Measurements from ENCODE around the gene LRRC27. TPM values are rescaled to one million over a fixed set of nuclear protein-coding genes. Genes with fewer than 3 reads are reported as not detected.
A peak's percentile ranks its signal among the peaks of the same experiment; 100 is the strongest.

Gene LRRC27
- total RNA-seq, 1 donor from 2014 or later: 9.0 TPM

- DNase-seq (ENCODE audit: low spot score): no peak
These were observed 31.4 kb upstream of the LRRC27 start for GRCh38 chr10:132300582-132300981.

- DNase-seq (ENCODE audit: low spot score): no peak
These were observed 30.3 kb upstream of the LRRC27 start for GRCh38 chr10:132301371-132302330.

- DNase-seq (ENCODE audit: low spot score): no peak
These were observed 29.3 kb upstream of the LRRC27 start for GRCh38 chr10:132302421-132303310.

- DNase-seq (ENCODE audit: low spot score): no peak
These were observed 28.5 kb upstream of the LRRC27 start for GRCh38 chr10:132303361-132304115.

- peak; percentile 84 for DNase-seq (ENCODE audit: low spot score)
These were observed 27.1 kb upstream of the LRRC27 start for GRCh38 chr10:132304756-132305509.

GRCh38 chr10:132305654-132306342, 26.2 kb upstream of the LRRC27 start:
- DNase-seq (ENCODE audit: low spot score): peak; percentile 72

- no peak for DNase-seq (ENCODE audit: low spot score)
These were observed 25.7 kb upstream of the LRRC27 start for GRCh38 chr10:132306343-132306685.

GRCh38 chr10:132306864-132307751, 24.9 kb upstream of the LRRC27 start:
- DNase-seq (ENCODE audit: low spot score): peak; percentile 90

GRCh38 chr10:132307823-132308586, 24.0 kb upstream of the LRRC27 start, which contains the start of gene STK32C:
TSS of gene STK32C (minus strand) at chr10:132307950. CDS start at chr10:132307833, 117 bp downstream.
- DNase-seq (ENCODE audit: low spot score): peak; percentile 95

- DNase-seq (ENCODE audit: low spot score): peak; percentile 90
These were observed 23.2 kb upstream of the LRRC27 start for GRCh38 chr10:132308587-132309470.

GRCh38 chr10:132309471-132309865, 22.5 kb upstream of the LRRC27 start:
- peak; percentile 84 for DNase-seq (ENCODE audit: low spot score)

- DNase-seq (ENCODE audit: low spot score): peak; percentile 87
These were observed 22.0 kb upstream of the LRRC27 start for GRCh38 chr10:132309879-132310591.

GRCh38 chr10:132310701-132311337, 21.2 kb upstream of the LRRC27 start:
- DNase-seq (ENCODE audit: low spot score): peak; percentile 86

GRCh38 chr10:132311338-132311939, 20.6 kb upstream of the LRRC27 start:
- peak; percentile 86 for DNase-seq (ENCODE audit: low spot score)

- DNase-seq (ENCODE audit: low spot score): no peak
These were observed 18.7 kb upstream of the LRRC27 start for GRCh38 chr10:132313305-132313704.

Data from mesenteric fat pad (tissue), 1 donor.